Fibroblast of villous mesenchyme (primary cell): ENCODE data around the gene LPAR5. TPM values are rescaled to one million over a fixed set of nuclear protein-coding genes. Genes with fewer than 3 reads are reported as not detected.

Experiments used
- DNase-seq: peaks from one replicate; pipeline ENCODE4 v3.0.0-alpha.2; 2010; ENCODE audit warnings: low read depth
- H3K4me3 ChIP-seq: 2 replicates; pipeline ENCODE4 v1.5.1; 2011; ENCODE audit warnings: low read depth, mild to moderate bottlenecking, low read length
- CTCF ChIP-seq: IDR thresholded peaks from 2 replicates; pipeline ENCODE4 v1.5.1; 2012; ENCODE audit warnings: low read depth, mild to moderate bottlenecking, low read length; ENCODE audit not compliant: insufficient read depth
- total RNA-seq: library from RNA; depleted of rRNA; stranded (reverse); fragments of >200 nt; gene quantifications from 2 replicates; pipeline ENCODE4 v1.2.3, GENCODE V29; 2012

LPAR5 gene
- total RNA-seq, 1 donor = not detected

GRCh38 chr12:6647083-6647604, 11.4 kb upstream of the LPAR5 start, which contains the start of gene ACRBP:
Gene ACRBP, minus strand, starts transcription at chr12:6647432. Its CDS starts 66 bp downstream, at chr12:6647366.
- H3K4me3 ChIP-seq = peak within 1 kb of the TSS; percentile 49
- DNase-seq = peak; percentile 57
- no peak for TF ChIP-seq CTCF

GRCh38 chr12:6646276-6647082, 10.7 kb upstream of the LPAR5 start:
- H3K4me3 ChIP-seq = peak overlapping the region; percentile 49
- no peak for DNase-seq
- no peak for TF ChIP-seq CTCF

- TF ChIP-seq CTCF = peak; percentile 40
- H3K4me3 ChIP-seq = no peak overlapping the region
- DNase-seq = no peak
Observed at GRCh38 chr12:6644903-6645302, 9.1 kb upstream of the LPAR5 start.

- DNase-seq = no peak
- TF ChIP-seq CTCF = no peak
- no peak overlapping the region for H3K4me3 ChIP-seq
Observed at GRCh38 chr12:6644257-6644596, 8.5 kb upstream of the LPAR5 start.

GRCh38 chr12:6643569-6644256, 8.0 kb upstream of the LPAR5 start:
- no peak overlapping the region for H3K4me3 ChIP-seq
- no peak for DNase-seq
- TF ChIP-seq CTCF = no peak

GRCh38 chr12:6641131-6641530, 5.4 kb upstream of the LPAR5 start:
- TF ChIP-seq CTCF = no peak
- DNase-seq = no peak
- no peak overlapping the region for H3K4me3 ChIP-seq
